ENCODE data around the gene FAM174C. TPM values are rescaled to one million over a fixed set of nuclear protein-coding genes. Genes with fewer than 3 reads are reported as not detected.

The FAM174C gene
- total RNA-seq, 1 donor = 25.2 TPM

- no peak overlapping the region for H3K4me3 ChIP-seq (ENCODE audit: low read depth, low read length)
- no peak for TF ChIP-seq CTCF (IDR thresholded peaks at IDR 0.05; ENCODE audit: insufficient read depth, low read length)
- DNase-seq (ENCODE audit: low read depth) = no peak
Observed at GRCh38 chr19:1295169-1296012, 20.1 kb downstream of the FAM174C start.

GRCh38 chr19:1296078-1296477 lies 20.7 kb downstream of the FAM174C start:
- no peak overlapping the region for H3K4me3 ChIP-seq (ENCODE audit: low read depth, low read length)
- TF ChIP-seq CTCF (IDR thresholded peaks at IDR 0.05; ENCODE audit: insufficient read depth, low read length) = no peak
- no peak for DNase-seq (ENCODE audit: low read depth)

- no peak for DNase-seq (ENCODE audit: low read depth)
- TF ChIP-seq CTCF (IDR thresholded peaks at IDR 0.05; ENCODE audit: insufficient read depth, low read length) = no peak
Observed at GRCh38 chr19:1296575-1297271, 21.4 kb downstream of the FAM174C start.

GRCh38 chr19:1298235-1298634 lies 22.9 kb downstream of the FAM174C start:
- DNase-seq (ENCODE audit: low read depth) = no peak
- TF ChIP-seq CTCF (IDR thresholded peaks at IDR 0.05; ENCODE audit: insufficient read depth, low read length) = no peak
- no peak overlapping the region for H3K4me3 ChIP-seq (ENCODE audit: low read depth, low read length)

More at GRCh38 chr19:1296575-1297271, 21.4 kb downstream of the FAM174C start:
- H3K4me3 ChIP-seq (ENCODE audit: low read depth, low read length) = no peak overlapping the region

GRCh38 chr19:1299801-1300200 lies 24.5 kb downstream of the FAM174C start:
- no peak for TF ChIP-seq CTCF (IDR thresholded peaks at IDR 0.05; ENCODE audit: insufficient read depth, low read length)
- no peak for DNase-seq (ENCODE audit: low read depth)
- H3K4me3 ChIP-seq (ENCODE audit: low read depth, low read length) = no peak overlapping the region

GRCh38 chr19:1300744-1301490 lies 25.6 kb downstream of the FAM174C start:
- TF ChIP-seq CTCF (IDR thresholded peaks at IDR 0.05; ENCODE audit: insufficient read depth, low read length) = no peak
- DNase-seq (ENCODE audit: low read depth) = no peak
- H3K4me3 ChIP-seq (ENCODE audit: low read depth, low read length) = no peak overlapping the region
